ENCODE measurements around the gene BICRAL.
"Not testable (repeated sequence)": the region's sequence is repeated elsewhere in the genome, so short reads cannot be mapped to it uniquely, and the experiment has no call there.

Gene BICRAL

DNA sequence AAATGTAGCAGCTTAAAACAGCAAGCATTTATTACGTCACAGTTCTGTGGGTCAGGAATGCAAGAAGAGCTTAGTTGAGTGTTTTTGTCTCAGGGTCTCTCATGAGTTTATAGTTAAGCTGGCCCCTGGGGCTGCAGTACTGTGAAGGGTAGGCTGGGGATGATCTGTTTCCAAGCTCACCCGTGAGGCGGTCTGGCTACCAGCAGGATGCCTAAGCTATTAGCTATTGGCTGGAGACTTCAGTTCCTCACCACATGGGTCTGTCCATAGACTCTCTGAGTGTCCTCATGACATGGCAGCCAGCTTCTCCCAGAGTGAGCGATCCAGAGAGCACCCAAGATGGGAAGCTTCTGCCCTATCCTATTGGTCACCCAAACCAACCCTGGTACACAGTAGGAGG is 12.8 kb upstream of the BICRAL start:
- H3K4me3 ChIP-seq (ENCODE audit: low read length): no peak overlapping the region
- TF ChIP-seq, protein P1, sequence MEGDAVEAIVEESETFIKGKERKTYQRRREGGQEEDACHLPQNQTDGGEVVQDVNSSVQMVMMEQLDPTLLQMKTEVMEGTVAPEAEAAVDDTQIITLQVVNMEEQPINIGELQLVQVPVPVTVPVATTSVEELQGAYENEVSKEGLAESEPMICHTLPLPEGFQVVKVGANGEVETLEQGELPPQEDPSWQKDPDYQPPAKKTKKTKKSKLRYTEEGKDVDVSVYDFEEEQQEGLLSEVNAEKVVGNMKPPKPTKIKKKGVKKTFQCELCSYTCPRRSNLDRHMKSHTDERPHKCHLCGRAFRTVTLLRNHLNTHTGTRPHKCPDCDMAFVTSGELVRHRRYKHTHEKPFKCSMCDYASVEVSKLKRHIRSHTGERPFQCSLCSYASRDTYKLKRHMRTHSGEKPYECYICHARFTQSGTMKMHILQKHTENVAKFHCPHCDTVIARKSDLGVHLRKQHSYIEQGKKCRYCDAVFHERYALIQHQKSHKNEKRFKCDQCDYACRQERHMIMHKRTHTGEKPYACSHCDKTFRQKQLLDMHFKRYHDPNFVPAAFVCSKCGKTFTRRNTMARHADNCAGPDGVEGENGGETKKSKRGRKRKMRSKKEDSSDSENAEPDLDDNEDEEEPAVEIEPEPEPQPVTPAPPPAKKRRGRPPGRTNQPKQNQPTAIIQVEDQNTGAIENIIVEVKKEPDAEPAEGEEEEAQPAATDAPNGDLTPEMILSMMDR (conservative IDR thresholded peaks at IDR 0.05; ENCODE audit: low read length): no peak
- DNase-seq (ENCODE audit: low read depth): no peak

DNA sequence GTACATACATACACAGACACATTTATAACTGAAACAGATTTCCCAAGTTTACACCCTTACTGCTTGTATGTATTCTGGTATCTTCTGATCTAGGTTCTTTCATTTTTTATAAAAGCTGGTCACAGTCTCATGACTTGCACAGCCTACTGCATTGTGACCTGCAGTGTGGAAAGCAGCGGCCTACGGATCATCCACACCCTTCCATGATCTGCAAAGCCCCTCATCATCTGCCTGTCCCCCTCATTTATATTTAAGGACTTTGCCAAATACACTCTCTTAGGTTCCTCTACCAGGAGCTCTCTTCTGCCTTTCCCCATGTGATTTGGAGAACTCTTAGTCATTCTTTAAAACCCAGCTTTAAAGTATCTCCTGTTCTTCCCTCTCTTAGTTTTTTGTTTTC is 12.0 kb upstream of the BICRAL start:
- DNase-seq (ENCODE audit: low read depth): no peak
- H3K4me3 ChIP-seq (ENCODE audit: low read length): no peak overlapping the region
- TF ChIP-seq, protein P1 (conservative IDR thresholded peaks at IDR 0.05; ENCODE audit: low read length): no peak

DNA sequence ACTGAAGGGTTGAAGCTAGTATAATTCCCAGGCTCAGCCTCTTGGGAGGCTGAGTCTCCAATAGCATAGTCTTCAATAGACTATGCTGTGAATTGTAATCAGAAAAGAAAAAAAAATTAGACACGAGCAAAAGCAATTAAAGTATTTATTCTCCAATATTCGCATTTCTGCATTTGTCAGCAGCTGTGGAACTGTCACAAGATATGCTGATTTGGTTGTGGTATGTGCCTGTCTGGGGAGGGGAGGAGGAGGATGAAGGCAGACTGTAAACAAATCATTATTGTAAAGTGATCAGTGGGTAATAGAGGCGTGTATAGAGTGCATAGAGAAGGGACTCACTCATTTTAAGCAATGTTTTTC is 10.1 kb upstream of the BICRAL start:
- TF ChIP-seq, protein P1 (conservative IDR thresholded peaks at IDR 0.05; ENCODE audit: low read length): no peak
- H3K4me3 ChIP-seq (ENCODE audit: low read length): no peak overlapping the region
- no peak for DNase-seq (ENCODE audit: low read depth)

DNA sequence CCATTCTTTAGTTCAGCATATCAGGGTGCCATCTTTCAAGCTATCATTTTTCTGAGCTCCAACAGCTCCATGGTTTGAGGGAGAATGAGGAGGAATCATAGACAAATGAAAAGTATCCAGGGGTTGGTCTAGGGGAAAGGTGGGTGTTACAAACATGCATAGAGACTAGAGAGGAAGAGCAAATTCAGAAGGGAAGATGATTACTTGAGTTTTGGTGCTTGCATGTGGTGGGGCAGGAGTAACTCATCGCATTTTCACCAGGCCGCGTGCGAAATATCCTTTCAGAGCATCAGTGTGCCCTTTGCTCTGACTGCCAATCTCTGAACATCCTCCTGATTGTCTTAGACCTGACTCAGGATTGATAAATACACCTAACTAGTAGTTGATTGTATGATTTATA is 7.7 kb upstream of the BICRAL start:
- TF ChIP-seq, protein P1 (conservative IDR thresholded peaks at IDR 0.05; ENCODE audit: low read length): no peak
- no peak for DNase-seq (ENCODE audit: low read depth)
- no peak overlapping the region for H3K4me3 ChIP-seq (ENCODE audit: low read length)

DNA sequence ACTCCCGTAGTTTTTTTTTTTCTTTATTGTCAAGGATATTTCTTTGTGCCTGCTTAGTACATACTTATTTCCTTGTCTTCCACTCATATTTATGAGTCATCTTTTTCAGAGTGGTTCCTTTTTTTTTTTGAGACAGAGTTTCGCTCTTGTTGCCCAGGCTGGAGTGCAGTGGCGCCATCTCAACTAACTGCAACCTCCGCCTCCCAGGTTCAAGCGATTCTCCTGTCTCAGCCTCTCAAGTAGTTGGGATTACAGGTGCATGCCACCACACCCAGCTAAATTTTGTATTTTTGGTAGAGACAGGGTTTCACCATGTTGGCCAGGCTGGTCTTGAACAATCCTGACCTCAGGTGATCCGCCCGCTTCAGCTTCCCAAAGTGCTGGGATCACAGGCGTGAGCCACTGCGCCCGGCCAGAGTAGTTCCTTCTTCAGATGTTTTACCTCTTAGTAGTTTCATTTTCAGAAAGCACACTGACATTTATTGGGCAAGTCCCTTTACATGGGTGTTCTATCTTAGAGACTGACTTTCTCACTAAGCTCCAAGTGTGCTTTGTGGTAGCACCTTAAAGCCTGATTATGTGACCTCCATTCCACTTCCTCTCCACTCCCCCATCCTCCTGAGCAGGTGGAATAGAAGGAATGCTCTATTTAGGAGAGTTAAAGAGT is 6.9 kb upstream of the BICRAL start:
- not testable (repeated sequence) for DNase-seq (ENCODE audit: low read depth); H3K4me3 ChIP-seq (ENCODE audit: low read length)

DNA sequence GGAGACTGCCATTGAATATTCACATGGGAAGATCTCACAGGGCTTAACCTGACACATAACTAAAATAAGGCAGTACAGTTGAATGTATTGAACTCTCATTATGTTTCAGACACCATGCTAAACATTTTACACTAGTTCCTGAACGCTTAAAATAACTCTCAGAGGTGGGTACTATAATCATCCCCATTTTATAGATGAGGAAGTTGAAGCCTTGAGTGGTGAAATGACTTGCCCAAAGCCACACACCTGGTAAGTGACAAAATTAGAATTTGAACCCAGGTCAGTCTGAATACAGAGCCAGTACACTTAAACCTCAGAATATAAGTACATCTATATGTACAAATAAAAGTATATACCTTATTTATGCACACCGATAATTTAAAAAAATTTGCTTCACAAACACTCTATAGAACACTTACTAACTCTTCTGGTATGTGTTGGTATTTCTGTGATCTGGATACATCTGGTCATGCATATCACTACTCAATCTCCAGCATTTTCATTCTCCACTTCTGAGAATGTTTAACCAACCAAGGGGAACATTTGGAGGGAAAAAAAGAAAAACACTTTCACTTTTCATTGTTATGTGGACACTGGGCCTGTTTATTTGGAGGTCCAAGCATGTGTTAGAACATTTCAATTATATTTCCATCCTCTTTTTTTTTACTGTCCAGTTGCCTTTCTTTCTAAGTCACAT is 4.6 kb upstream of the BICRAL start:
- no peak overlapping the region for H3K4me3 ChIP-seq (ENCODE audit: low read length)
- DNase-seq (ENCODE audit: low read depth): peak; percentile 65
- TF ChIP-seq, protein P1 (conservative IDR thresholded peaks at IDR 0.05; ENCODE audit: low read length): no peak

DNA sequence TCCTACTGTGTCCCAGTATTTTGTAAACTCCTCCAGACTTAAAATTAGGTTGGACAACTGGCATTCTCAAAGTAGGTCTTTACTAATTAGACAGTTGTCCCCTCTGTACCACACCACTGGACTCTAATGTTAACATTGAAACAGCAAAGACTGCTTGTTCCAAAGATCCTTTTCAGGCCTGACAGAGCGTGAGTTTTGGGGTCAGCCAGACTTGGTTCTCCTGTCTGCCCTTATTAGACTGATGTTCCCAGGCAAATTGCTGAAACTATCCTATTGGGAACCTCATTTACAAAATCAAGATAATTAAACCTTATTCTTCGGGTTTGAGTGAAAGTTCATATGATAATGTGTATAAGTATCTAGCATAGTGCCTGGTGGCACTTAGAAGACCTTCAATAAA is 3.7 kb upstream of the BICRAL start:
- TF ChIP-seq, protein P1 (conservative IDR thresholded peaks at IDR 0.05; ENCODE audit: low read length): no peak
- DNase-seq (ENCODE audit: low read depth): no peak
- no peak overlapping the region for H3K4me3 ChIP-seq (ENCODE audit: low read length)

Data from AG10803 (cell line).